ENCODE results near the gene KIAA0930. TPM values are rescaled to one million over a fixed set of nuclear protein-coding genes. Genes with fewer than 3 reads are reported as not detected.
"Not testable (repeated sequence)": the region's sequence is repeated elsewhere in the genome, so short reads cannot be mapped to it uniquely, and the experiment has no call there.

The KIAA0930 gene
- 10 to 100 TPM; 48.5 to 74.0 TPM for total RNA-seq
- long read RNA-seq, donor 1, full-length matches to known transcripts, result 49 of 63 reads
- long read RNA-seq, donor 1, partial matches to known transcripts, result 7 of 63 reads
- long read RNA-seq, donor 1, other reads (novel, unspliced or antisense), result 7 of 63 reads
- long read RNA-seq, donor 2, transcript KIAA0930-212 (9 exons, 2,639 nt), result major isoform, 9 of 27 reads
- long read RNA-seq, donor 2, partial matches to known transcripts, result 5 of 27 reads
- long read RNA-seq, donor 2, other reads (novel, unspliced or antisense), result 11 of 27 reads

DNA sequence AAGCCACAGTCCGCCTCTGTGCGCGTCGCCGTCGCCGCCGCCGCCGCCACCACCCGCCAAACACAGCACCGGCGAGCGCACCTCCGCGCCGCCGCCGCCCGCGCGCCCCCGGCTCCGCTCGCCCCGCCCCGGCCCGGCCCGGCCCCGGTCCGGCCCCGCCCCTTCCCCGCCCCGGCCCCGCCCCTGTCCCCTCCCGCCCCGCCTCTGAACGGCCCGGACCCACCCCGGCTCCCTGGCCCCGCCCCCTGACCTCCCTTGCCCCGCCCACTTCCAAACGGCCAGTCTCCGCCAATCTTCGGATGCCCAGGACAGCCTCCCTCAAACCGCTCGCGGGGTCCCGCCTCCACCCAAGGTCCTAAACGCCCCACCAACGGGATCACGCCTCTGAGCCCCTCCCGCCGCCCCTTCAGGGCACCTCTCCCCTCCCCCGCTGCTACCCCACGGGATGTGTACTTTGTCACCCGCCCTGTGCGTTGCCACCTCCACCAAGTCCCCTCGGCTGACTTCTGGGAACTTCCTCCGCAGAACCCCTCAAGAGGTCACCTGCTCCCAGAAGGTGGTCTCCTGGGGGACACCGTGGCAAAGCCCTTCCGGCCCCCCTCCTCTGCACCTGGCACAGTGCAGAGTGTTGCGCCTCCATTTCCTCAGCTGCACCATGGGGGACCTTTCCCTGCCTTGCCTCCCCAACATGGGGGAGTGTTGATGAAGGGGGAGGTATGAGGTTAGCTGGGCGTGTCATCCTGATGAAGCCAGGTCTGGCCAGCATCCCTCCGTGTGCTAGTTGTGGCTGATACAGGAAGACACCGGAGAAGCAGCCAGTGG, at the start of gene KIAA0930:
KIAA0930 (minus strand) TSS at position 85 of the 822 bp plus-strand sequence. CDS start 191 bp downstream, outside the sequence.
- intact Hi-C loops (cut with DNase I), result no loop called here

DNA sequence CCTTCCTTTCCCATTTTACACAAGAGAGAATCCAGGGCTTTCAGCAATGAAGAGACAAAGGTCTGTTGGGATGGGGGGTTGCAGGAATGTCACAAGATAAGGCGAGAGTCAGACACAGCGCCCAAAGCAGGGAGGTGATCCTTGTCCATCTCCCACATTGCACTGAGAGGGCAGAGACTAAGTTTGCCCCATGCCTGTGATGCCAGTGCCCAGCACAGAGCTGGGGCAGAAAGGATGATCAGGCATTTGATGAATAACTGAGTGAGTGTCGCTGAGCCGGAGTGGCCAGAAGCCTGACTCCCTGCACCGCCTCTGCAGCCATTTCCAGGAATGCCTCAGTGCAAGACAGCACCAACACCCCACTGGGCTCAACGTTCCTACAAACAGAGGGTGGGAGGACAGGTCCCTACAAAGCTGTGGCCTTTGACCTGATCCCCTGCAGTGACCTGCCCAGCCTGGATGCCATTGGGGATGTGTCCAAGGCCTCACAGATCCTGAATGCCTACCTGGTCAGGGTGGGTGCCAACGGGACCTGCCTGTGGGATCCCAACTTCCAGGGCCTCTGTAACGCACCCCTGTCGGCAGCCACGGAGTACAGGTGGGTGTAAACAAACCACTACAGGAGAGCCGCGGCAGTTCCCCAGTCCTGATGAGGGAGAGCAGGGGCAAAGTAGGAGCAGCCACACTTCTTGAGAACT, 46.3 kb upstream of the KIAA0930 start:
- DNase-seq (ENCODE audit: low spot score), result no peak
- intact Hi-C loops (cut with DNase I), result no loop called here

More for the DNA sequence above, at the start of gene KIAA0930:
- DNase-seq (ENCODE audit: low spot score), result peak; percentile 94

DNA sequence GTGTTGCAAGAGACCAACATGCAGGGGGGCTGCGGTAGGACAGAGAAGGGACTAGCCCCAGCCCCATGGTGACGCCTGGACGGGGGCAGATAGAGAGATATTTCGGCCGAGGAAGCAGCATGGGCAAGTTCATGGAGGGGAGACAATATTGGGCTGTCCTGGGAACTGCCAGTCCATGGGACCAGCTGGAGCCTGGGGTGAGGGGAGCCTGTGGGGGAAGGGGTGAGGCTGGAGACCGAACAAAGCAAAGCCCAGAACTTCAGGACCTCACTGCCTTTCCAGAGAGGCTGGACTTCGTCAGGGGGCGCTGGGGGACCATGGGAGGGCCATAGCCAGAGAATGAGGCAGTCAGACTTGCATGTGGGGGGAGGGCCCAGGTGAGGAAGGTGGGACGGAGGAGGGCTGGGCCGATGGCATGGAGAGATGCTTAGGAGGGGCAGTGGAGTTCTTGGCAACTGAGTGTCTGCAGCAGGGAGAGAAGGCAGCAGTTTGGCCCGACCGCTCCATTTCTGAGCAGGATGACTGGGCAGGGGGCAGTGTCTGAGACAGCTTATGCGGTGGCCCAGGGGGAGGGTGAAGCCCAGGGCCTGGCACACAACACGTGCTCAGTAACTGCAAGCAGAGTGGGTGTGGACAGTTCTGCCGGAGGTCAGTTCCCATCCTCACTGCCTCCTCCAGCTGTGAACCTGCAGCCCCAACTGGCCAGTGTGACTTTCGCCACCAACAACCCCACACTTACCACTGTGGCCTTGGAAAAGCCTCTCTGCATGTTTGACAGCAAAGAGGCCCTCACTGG, 44.8 kb upstream of the KIAA0930 start:
- intact Hi-C loops (cut with DNase I), result no loop called here
- DNase-seq (ENCODE audit: low spot score), result no peak

DNA sequence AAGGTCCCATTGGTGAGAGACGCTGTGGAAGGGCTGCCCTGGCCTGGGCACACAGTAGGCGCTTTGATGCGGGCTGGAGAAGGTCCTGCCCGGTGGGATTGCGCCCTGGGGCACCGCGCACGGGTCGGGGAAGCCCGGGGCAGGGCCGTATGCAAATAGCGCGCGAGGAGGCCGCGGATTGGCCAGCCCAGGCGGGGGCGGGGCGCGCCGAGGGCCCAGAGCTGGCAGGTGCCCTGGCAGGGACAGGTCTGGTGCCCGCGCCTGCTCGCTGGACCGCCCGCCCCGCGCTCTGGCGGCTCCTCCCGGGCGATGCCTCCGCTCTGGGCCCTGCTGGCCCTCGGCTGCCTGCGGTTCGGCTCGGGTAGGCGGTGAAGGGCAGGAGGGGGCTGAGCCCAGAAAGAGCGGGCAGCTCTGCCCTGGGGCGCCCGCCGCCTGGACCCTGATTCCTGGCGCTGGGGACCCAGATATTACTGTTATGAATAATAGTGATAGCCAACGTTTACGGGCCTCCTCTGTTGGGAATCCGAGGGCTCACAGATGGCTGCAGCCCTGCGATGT, 44.1 kb upstream of the KIAA0930 start, which contains the start of gene UPK3A:
UPK3A (plus strand) TSS at position 245 of the 558 bp plus-strand sequence; CDS start at position 310, 65 bp downstream.
- peak; percentile 86 for DNase-seq (ENCODE audit: low spot score)

DNA sequence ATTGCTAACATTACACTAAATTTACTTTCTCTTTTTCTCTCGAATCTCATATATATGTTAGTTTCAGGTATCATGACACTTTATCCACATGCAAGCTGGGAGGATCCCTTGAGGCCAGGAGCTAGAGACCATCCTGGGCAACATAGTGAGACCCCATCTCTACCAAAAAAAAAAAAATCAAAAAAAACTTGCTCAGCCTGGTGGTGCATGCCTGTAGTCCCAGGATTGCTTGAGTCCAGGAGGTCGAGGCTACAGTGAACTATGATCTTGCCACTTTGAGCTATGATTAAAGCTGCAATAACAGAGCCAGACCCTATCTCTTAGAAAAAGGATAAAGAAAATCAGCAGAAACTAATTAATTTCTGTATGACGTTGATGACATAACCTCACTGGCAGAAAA, 40.3 kb upstream of the KIAA0930 start:
- no peak for DNase-seq (ENCODE audit: low spot score)
- intact Hi-C loops (cut with DNase I), result no loop called here

More for the DNA sequence above, 44.1 kb upstream of the KIAA0930 start, which contains the start of gene UPK3A:
- intact Hi-C loops (cut with DNase I), result no loop called here

DNA sequence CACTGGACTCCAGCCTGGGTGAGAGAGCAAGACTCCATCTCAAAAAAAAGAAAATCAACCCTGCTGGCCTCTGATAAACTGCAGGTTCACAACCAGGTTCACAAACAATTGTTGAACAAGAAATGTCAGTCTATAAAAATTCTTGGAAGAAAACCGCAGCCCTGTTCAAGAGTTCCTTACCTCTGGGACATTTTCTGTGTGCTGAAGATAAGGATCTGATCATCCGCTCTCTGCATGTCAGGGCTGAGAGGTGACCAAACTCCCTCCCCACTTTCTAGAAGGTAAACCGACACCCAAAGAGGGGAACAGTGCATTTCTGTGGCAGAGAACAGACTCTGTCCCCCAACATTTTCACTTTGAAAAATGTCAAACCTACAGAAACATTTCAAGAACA, 39.9 kb upstream of the KIAA0930 start:
- DNase-seq (ENCODE audit: low spot score), result no peak
- intact Hi-C loops (cut with DNase I), result no loop called here

DNA sequence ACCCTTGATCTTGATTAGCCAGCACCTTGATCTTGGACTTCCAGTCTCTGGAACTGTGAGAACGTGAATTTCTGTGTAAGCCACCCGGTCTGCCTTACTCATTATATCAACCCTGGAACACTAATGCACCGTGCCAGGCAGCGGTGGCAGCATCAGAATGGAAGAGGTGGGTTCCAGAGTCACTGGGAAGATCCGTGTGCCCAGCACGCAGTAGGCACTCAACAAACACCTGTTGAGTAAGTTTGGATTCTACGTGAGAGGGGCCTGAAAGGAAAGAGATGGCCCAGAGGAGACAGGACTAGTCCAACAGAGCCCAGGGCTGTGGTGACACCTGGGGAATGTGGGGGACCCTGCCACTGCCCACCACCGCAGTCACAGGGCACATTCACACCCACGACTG, 37.4 kb upstream of the KIAA0930 start:
- intact Hi-C loops (cut with DNase I), result loop anchor here in 1 of 2 donors (10.0 kb wide), 1 partner anchor 157 kb away; no protein-coding TSS in a partner anchor
- no peak for DNase-seq (ENCODE audit: low spot score)

DNA sequence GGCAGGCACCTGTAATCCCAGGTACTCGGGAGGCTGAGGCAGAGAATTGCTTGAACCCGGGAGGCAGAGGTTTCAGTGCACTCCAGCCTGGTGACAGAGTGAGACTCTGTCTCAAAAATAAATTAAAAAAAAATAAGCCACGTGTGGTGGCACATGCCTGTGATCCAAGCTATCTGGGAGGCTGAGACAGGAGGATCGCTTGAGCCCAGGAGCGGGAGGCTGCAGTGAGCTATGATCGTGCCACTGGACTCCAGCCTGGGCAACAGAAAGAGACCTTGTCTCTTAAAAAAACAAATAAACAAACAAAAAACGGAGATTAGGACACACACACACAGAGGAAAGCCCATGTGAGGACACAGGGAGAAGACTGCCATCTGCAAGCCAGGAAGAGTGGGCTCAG, 37.0 kb upstream of the KIAA0930 start:
- intact Hi-C loops (cut with DNase I), result loop anchor here in 1 of 2 donors (10.0 kb wide), 1 partner anchor 157 kb away; no protein-coding TSS in a partner anchor
- DNase-seq (ENCODE audit: low spot score), result not testable (repeated sequence)

DNA sequence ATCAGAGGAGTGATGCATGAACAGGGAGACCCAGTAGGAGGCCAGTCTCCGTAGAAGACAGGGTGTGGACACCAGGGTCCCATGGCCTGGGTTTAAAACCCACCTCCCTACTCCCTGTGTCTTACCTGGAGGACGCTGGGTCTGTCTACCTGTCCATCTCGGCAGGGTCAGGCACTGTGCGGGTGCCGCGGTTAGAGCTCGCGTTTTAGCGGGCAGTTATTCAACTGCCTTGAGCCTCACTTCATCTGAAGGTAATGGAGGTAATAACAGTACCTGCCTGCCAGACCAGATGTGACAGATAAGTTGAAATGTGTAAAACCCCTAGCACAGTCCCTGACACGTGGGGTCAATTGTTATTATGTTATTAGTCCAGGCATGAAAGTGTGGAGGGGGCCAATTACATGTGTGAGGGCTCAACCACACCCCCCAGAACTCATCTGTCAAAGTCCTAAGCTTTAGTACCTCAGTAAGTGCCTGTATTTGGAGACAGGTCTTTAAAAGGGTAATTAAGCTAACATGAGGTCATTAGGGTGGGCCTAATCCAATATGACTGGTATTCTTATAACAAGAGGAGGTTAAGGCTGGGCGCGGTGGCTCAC, 35.9 kb upstream of the KIAA0930 start:
- no peak for DNase-seq (ENCODE audit: low spot score)
- intact Hi-C loops (cut with DNase I), result loop anchor here in 1 of 2 donors (10.0 kb wide), 1 partner anchor 158 kb away; no protein-coding TSS in a partner anchor

DNA sequence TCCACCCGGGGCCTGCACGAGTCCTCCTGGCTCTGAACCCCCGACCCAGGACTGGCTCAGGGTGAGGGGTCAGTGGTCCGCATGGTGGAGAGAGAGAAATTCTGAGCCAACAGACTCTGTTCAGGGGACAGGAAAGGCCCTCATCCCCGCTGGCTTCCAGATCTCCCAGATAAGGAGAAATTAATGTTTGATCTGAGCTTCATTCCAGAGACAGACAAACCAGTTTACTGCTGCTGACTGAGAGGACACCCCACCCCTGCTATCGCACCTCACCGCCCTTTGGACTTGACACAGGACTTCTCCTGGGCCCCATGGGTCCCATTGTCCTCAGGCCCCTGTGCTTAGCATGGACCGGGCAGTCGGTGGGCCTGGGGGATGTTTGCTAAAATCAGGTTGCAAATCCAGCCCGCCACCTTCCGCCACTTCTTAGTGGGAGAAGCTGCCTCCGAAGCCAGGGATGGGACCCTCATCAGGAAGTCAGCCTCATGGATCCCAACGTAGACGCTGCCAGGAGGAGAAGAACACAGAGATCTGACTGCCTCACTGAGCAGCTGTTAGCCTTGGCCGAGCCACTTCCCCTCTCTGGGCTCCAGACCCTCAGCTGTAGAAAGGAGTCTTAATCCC, 32.9 kb upstream of the KIAA0930 start:
- no peak for DNase-seq (ENCODE audit: low spot score)
- intact Hi-C loops (cut with DNase I), result loop anchor here in 1 of 2 donors (10.0 kb wide), 1 partner anchor 161 kb away; no protein-coding TSS in a partner anchor

DNA sequence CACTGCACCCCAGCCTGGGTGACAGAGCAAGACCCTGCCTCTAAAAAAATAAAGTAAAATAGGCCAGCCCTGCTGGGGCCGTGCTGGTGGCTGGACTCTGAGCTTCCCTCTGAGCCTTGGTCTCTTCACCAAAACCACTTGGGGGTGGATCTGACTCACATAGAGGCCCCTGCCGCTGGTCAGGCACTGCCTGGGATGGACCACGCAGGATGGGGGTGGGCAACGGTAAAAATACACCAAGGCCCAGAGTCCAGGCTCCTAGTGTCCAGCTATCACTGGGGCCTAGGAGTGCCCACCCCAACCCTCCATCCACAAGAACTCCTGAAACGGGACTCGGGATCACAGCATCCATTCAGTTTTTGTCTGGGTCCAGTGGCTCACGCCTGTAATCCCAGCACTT, 31.8 kb upstream of the KIAA0930 start:
- DNase-seq (ENCODE audit: low spot score), result no peak
- intact Hi-C loops (cut with DNase I), result loop anchor here in 1 of 2 donors (10.0 kb wide), 1 partner anchor 162 kb away; no protein-coding TSS in a partner anchor

DNA sequence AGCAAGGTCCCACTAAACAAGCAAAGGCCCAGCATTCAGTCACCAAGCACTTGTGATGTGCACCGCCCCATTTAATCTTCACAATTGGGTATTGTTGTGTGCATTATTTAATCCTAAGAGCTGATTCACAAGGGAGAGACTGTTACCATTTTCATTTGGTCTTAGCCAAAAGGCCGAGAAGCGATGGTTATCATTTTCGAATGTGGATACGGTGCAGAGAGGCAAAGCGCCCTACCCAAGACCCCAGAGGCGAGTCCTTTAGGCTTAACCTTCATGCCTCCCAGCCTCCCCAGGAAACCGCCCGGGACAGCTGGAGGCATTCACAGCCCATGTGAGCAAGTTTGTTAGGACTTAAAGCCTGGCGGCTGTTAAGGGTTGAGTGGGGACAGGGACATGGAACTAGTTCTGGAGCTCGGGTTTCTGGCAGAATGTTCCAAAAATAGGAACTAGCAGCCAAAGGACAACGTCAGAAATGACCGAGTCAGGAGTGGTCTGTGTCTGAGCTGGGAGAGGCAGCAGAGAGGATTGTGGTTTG, 31.0 kb upstream of the KIAA0930 start:
- intact Hi-C loops (cut with DNase I), result loop anchor here in 1 of 2 donors (10.0 kb wide), 1 partner anchor 163 kb away; no protein-coding TSS in a partner anchor
- no peak for DNase-seq (ENCODE audit: low spot score)

DNA sequence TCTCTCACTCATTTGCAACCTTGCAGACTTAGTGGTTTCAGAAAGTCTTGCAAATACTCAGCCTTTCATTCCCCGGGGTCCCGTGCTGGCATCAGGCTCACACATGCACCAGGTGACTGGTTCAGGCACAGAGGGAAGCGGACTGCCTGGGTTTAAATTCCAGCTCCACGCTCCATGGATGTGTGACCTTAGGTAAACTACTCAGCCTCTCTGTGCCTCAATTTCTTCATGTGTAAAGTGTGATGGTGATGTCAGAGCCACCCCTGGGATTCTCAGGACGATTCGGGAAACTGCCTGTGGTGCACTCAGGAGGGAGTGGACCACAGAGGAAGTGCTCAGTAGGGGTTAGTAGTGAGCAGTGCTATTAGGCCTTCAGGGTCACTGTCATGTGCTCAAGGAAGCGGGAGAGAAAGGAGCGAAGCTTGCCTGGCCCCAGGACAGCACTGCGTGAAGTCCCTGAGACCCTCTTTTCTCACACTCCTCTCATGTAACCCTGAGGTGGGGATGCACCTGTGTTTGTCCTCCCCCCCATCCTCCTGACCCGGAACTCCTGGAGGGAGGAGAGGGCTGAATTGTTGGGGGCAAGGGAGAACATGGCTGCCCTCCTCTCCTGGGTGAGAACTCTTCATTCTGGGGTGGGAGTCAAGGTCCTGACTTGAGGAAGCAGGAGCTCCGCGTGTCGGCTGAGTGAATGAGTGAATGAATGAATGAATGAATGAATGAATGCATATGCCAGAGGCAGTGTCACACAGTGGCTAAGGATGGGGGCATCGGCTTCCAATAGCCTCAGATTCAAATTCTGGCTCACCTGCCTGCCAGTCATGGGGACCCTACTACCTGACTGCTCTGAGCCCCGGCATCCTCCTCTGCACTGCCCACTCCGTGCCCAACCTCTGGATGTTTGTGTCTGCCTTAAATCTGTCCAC, 29.7 kb upstream of the KIAA0930 start:
- intact Hi-C loops (cut with DNase I), result loop anchor here in 1 of 2 donors (10.0 kb wide), 1 partner anchor 164 kb away; no protein-coding TSS in a partner anchor
- no peak for DNase-seq (ENCODE audit: low spot score)

DNA sequence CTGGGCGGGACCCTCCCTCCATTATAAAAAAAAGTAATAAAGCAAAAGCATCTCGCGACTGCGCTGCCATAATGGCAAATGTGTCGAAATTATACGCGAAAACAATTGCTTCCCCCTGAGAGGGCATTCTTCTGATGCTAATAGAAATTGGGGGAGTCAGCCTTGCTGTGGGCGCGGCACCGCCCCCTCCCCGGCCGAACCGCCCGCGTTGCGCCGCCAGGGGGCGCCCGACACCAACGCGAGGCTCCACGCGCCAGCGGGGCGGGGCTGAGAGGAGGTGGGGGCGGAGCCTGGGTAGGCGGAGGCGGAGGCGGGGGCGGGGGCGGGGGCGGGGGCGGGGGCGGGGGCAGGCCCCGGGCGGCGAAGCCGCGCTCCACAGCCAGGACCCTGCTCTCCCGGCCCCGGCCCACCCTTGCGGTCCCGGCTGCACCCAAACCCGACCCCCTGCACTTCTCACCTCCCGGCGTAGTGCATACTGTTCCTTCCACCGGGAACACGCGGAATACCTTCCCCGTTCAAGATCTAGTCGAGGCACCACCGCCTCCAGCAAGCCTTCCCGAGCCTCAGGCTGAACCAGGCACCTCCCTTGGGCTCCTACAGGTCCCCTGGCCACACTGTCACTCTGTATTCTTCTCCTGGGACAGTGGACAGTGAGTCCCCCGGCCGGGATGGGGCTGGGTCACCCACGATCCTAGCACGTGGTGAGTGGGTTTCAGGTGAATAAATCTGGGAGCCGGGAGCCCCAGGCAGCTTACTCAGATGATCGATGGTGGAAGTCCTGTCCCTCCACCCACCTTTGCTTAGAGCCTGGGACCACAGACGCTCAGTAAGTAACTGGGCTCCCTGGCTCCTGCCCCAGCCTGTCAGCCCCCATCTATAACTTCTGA, 28.5 kb upstream of the KIAA0930 start:
- intact Hi-C loops (cut with DNase I), result loop anchor here (2.0 to 5.0 kb wide), 2 partner anchors 166 to 283 kb away; no protein-coding TSS in a partner anchor
- DNase-seq (ENCODE audit: low spot score), result peak; percentile 96
